SH-SY5Y (cell line): Measurements from ENCODE around the gene PAK1.

Source experiments
- GATA2 ChIP-seq: IDR thresholded peaks from 2 replicates; pipeline ENCODE4 v1.6.1; 2011; ENCODE audit warnings: mild to moderate bottlenecking, low read depth, low read length
- GATA3 ChIP-seq: IDR thresholded peaks from 2 replicates; pipeline ENCODE4 v1.6.1; 2011; ENCODE audit warnings: low read depth, mild to moderate bottlenecking, low read length, moderate library complexity

DNA sequence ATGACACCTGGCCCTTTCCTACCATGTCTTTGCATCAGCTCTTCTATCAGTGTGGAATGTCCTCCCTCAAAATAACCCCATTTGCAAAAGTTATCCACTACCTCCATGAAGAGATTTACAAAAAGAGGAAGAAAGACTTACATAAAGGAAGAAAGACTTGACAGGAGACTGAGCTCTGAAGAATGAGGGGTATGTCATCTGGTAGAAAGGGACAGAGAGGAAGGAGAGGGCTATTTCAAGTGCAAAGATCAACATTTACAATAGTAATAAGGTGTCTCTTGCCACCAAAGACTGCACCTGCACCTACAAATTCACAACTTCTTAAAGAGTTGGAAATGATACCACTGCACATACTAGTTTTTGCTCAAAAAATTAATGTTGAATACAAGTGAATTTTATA, 18.2 kb downstream of the PAK1 start:
- TF ChIP-seq GATA2 (no peak), GATA3 (no peak)
